Measurements from ENCODE around the gene MIPOL1.
"Not testable (repeated sequence)": the region's sequence is repeated elsewhere in the genome, so short reads cannot be mapped to it uniquely, and the experiment has no call there.

MIPOL1 gene

GRCh38 chr14:37232907-37233481, 35.3 kb downstream of the MIPOL1 start:
- DNase-seq (ENCODE audit: low read depth) = no peak

DNA sequence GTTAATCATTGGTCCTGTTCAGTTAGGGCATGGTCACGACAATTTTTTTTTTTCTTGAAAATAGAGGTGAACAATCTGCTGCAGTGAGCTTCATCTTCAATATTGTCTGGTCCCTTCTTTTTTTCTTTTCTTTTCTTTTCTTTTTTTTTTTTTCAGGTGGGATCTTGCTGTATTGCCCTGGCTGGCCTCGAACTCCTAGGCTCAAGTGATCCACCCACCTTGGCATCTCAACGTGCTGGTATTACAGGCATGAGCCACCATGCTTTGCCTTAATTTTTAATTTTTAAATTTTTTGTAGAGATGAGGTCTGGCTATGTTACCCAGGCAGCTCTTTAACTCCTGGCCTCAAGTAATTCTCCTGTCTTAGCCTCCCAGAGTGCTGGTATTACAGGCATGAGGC, 36.5 kb downstream of the MIPOL1 start:
- DNase-seq (ENCODE audit: low read depth) = no peak

- not testable (repeated sequence) for DNase-seq (ENCODE audit: low read depth)
Observed at GRCh38 chr14:37236044-37236443, 38.3 kb downstream of the MIPOL1 start.

GRCh38 chr14:37237094-37237493, 39.4 kb downstream of the MIPOL1 start:
- DNase-seq (ENCODE audit: low read depth) = no peak

DNA sequence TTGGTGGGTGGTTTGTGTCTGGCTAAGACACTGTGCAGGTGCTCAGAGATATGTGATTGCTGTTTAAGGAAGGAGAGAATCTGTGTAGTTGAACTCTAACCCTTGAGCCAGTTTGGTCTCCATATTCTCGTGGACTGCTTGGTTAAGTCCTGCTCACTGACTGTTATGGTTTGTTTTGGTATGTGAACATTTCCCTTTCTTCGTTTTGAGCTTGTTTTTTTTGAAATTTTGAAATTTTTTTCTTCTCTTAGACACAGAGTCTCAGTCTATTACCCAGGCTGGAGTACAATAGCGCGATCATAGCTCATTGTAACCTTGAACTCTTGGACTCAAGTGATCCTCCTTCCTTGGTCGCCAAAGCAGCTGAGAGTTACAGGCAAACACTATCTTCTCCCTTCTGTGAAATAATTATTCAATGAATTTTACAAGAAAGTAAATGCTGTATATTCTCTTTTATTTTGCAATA, 40.0 kb downstream of the MIPOL1 start:
- DNase-seq (ENCODE audit: low read depth) = no peak

DNA sequence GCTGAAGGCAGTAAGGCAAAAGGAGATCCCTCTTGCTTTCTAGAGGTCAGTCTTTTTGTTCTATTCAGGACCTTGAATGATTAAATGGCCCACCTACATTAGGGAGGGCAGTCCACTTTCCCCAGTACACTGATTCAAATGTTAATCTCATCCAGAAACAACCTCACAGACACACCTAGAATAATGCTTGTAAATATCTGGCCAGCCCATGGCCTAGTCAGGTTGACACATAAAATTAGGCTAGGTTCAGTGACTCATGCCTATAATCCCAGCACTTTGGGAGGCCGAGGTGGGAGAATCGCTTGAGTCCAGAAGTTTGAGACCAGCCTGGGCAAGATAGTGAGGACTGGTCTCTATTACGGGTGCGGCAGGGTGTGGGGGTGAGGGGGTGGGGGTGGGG, 43.5 kb downstream of the MIPOL1 start:
- DNase-seq (ENCODE audit: low read depth) = no peak

DNA sequence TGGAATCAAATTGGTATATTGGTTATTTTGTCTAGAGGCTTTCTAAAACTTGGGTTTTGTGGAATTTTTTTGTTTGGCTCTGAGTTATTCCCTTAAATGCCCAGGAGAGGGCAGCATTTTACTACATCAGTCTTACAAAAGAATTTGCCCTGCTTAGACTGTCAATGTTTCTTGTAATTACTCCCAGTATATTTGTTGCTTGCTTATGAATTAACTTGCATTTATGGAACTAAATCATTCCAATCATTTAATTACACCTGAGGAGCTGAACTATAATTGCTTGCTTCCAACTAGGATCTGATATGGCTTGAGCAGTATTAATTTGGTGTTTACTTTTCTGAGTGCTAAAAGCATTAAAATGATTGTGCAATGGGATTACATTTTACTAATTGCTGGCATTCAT, 48.7 kb downstream of the MIPOL1 start:
- no peak for DNase-seq (ENCODE audit: low read depth)

GRCh38 chr14:37247791-37248461, 50.2 kb downstream of the MIPOL1 start:
- DNase-seq (ENCODE audit: low read depth) = no peak

DNA sequence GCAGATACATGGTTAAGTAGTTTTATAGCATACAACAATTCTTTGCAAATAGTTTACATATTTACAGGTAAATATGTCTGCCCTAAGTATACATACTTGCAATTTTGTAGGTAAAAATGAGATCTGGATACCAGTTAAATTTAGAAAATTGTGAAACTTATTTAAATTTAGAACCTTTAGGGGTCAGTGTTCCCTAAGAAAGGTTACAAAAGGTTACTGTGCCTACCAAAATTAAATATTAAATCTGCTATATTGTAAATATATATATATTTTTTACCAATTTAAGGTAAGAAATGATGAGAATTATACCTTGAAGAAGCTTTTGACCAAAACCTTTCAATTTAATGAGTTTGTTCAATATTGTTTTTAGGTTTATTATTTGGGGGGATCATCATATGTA, 54.0 kb downstream of the MIPOL1 start:
- no peak for DNase-seq (ENCODE audit: low read depth)

DNA sequence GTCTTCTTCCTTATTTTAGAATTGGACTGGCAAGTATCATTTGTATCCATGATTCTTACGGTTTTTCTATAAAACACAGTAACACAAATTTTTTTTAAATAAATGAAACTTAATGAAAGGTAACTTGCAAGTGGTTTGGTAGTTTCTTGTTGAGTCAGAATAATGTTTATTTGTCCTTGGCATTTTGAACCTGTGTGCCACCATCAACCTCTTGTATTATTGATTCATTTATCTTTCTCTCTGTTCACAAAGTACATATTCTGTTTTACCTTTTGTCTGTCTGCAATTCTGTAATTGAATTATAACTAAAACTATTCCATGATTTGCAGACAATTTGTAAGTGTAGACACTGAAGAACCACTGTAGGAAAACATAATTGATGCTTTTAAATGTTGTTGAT, 54.7 kb downstream of the MIPOL1 start:
- DNase-seq (ENCODE audit: low read depth) = no peak

GRCh38 chr14:37253905-37254304, 56.2 kb downstream of the MIPOL1 start:
- no peak for DNase-seq (ENCODE audit: low read depth)

GRCh38 chr14:37254411-37254947, 56.7 kb downstream of the MIPOL1 start:
- DNase-seq (ENCODE audit: low read depth) = no peak

- no peak for DNase-seq (ENCODE audit: low read depth)
Observed at GRCh38 chr14:37257501-37258070, 59.8 kb downstream of the MIPOL1 start.

DNA sequence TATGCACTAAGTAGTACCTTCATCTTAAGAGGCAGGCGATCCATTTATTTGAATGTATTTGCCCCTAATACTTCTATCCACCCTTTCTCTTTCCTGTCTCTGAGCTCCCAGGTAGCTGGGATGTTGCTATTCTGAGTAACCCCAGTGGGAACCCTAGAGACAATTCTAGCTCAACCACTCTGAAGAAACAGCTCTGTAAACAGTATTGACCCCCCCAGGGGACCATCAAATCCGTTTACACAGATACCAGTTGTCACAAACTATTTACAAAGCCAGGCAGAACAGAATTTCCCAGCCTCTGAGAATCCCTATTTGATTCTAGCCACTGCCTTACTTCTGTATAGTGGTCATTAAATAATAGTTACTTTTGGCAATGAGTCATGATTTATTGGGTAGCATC, 64.9 kb downstream of the MIPOL1 start:
- no peak for DNase-seq (ENCODE audit: low read depth)

DNA sequence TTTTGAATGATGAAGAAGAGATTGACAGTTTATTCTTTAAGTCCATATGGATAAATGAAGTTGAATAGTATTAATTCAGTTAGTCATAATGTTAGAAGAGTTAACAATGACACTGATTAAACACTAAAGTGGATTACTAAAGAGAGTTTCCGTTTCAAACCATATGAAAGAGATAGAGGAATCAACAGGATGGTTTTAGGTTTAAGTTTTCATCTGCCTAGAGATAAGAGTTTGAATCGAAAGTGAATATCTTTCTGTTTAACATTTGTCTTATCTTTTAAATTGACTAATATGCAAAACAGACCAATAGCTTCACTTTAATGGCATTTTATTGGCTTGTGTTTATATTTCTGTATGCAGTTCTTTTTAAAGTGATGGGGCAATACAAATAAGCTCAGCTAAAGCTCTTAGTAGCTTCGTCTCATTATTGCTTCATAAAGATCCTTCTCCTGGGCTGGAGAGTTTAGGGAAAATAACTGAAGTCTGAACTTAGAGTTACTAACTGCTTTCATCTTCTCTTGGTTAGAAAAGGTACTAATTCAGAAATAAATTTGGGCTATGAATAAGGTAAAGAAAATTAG, 66.0 kb downstream of the MIPOL1 start:
- no peak for DNase-seq (ENCODE audit: low read depth)

DNA sequence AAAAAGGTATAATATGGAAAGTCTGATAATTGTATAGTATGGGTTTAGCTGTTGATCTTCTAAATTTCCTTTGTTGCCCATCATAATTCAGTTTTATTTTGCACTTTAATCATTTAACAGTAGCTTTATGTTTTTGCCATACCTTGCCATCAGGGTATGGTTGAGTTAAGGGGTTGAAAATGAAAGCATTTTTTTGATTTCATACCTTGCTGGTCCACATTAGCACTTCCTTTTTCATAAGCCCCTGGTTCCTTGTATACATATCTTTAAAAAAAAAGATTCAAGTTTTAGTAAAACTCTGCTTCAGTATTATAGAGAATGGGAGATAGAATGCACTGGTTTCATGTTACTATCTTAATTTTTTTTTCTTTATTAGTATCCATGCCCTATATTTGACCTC, 71.1 kb downstream of the MIPOL1 start:
- DNase-seq (ENCODE audit: low read depth) = no peak

DNA sequence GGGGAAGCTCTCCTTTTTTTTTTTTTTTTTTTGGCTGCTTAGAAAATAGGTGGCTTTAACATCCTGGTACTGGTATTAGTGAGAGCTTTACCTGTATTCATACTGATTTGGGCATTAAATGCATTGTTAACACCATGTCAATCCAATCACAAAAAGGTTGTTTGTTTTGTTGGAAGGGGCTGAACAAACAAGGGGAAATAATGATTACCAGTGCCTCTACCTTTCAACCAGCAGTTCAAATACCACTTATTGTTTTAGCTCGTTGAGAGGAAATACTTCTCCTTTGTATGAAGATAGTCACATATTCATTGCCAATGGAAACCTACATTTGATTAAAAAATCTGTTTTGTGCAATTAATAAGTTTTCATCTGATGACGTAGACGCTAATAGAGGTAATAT, 72.9 kb downstream of the MIPOL1 start:
- DNase-seq (ENCODE audit: low read depth) = no peak

DNA sequence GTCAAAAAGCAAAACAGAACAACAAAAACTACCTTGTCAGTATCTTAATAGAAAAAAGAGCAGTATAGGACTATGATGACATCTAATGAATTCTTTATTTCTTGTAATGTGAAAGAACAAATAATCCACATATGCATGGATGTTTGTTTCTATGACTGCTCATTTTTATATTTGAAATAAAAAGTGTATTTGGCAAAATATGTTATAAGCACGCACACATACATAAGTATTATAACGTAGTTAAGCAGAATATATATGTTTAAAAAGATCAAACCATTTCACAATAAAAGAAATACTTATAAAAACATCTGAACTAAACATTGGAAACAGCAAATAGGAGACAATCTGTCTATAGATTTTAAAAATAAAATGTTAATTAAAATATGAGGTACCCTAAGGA, 74.8 kb downstream of the MIPOL1 start:
- DNase-seq (ENCODE audit: low read depth) = no peak

DNA sequence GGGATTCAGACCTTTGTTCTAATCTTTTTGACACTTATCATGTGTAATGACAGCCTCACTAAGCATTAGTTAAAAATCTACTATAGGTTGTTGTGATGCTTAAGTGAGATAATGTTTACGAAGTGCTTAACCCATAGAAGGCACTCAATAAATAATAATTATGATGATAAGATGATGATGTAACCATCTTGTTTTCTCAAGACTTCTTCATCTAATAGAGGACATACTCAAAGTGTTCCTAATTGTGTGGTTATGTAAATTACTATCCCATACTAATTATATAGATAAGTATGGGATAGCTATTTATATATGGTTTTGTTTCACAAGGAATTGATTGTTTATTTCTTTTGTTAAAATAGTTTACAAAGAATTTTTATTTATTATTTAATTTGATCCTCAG, 76.9 kb downstream of the MIPOL1 start:
- DNase-seq (ENCODE audit: low read depth) = no peak

GRCh38 chr14:37275963-37276362, 78.2 kb downstream of the MIPOL1 start:
- DNase-seq (ENCODE audit: low read depth) = no peak

DNA sequence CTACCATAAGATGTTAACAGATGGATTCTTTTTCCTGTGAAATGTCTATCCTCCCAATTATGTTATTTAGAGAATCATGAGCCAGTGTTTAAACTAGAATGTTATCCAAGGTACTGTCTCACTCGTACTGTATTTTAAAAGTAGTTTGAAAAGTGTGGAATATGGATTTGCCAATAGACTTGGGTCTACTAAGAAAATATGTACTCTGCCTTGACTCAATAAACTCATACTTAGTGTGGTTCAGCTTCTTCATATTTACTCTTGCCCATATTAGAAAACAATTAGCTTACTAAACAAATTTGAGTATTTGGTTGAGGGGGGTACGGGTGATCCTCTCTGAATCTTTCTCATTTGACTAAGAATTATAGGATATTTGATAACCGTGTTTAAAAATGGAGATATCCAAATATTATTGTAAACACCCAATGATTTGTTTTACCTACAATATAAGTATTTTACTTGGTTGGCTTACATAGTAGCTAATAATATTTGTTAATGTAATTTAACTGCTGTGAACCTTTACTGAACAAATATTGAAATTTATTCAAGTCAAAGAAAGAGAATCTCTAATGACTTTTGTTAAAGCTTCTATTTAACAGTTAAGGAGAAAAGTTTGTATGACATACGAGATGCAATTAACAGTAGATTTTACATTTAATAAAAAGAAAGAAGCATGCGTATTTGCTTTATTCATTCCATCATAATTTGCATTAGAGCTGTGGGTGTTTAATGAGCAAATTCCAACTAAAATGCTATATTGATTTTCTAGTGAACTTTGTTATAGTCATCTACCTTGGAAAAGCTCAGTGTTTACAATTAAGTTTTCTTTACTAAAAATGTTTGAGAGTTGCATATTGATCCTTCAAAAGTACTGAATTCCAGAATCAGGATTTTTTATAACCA, 81.2 kb downstream of the MIPOL1 start:
- no peak for DNase-seq (ENCODE audit: low read depth)

DNA sequence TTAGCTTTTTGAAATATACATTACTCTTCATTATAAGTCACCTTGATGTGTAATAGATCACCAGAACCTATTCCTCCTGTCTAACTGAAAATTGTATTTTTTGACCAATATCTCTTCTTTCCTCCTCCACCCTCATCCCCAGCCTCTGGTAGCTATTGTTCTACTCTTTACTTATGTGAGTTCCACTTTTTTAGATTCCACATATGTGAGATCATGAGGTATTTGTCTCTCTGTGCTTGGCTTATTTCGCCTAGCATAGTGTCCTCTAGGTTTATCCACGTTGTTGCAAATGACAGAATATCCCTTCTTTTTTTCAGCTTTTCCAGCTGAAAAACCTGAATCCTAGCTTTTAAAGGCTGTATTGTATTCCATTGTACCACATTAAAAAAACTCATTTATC, 82.1 kb downstream of the MIPOL1 start:
- no peak for DNase-seq (ENCODE audit: low read depth)

All from stimulated activated CD8-positive, alpha-beta memory T cell treated with anti-CD3 and anti-CD28 coated beads, Interleukin-7, amount 100 ng/mL, for 24 hours (primary cell).